ENCODE measurements around the gene CDH4. TPM values are rescaled to one million over a fixed set of nuclear protein-coding genes. Genes with fewer than 3 reads are reported as not detected.

The CDH4 gene
- total and polyA plus RNA-seq, 2 of the 8 experiments (the other 6 are each of a cell fraction or from before 2014, with no cell fraction given): 4.3 to 7.9 TPM

DNA sequence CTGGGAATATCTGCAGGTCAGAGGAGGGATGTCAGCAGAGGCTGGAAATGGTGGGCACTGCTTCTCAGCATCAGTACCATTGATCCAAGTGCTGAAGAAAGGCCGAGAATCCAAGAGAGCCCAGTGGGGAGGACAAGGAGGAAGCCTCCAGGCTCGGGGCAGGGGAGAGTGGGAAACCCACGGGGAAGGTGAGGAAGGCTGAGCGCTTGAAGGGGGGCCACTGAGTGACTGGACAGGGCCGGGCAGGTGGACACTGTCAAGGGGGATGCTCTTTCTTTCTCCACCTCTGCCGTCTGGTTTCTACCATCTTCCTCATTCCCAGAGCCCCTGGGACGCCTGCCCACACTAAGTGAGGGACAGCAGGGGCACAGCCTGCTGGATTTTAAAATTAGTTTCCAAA lies 335.0 kb downstream of the CDH4 start:
- no peak overlapping the region for H2BK20ac ChIP-seq (ENCODE audit: low read length)
- peaks cover 0 to 3% of the 10 kb centered on the region in 2 experiments for H4K20me1 ChIP-seq (replicated peaks in 1 of 2; ENCODE audit: control insufficient read depth in 1 of 2, insufficient read depth in 2 of 2, low read length in 2 of 2)
- H3K27ac ChIP-seq (ENCODE audit: low read depth, low read length): no peak overlapping the region
- H2AFZ ChIP-seq (ENCODE audit: low read length): no peak overlapping the region
- ChIA-PET POLR2A (ENCODE audit: partially characterized antibody) (no interaction called here), CTCF (ENCODE audit: partially characterized antibody) (interaction anchor here (1.1 kb wide), 1 partner anchor 12 kb away, joined by 3 read pairs; no protein-coding TSS in a partner anchor)
- peaks cover 0 to 10% (median 1%) of the 10 kb centered on the region in 4 experiments; a peak in 4 of 7 replicates for H3K27me3 ChIP-seq (replicated peaks in 1 of 4; ENCODE audit: control insufficient read depth in 3 of 4, extremely low read depth in 1 of 4, insufficient read depth in 3 of 4, low read length in 3 of 4)
- H2AK5ac ChIP-seq (ENCODE audit: low read depth, low read length): no peak overlapping the region
- no peak overlapping the region for H2BK12ac ChIP-seq (ENCODE audit: low read depth, low read length)
- FAIRE-seq: no peak
- no peak overlapping the region for H3K23ac ChIP-seq (ENCODE audit: insufficient read length)
- no peak overlapping the region for H3K56ac ChIP-seq (replicated peaks; ENCODE audit: insufficient read length, low read depth, low read length)
- no peaks in the 10 kb centered on the region for H3K36me3 ChIP-seq (ENCODE audit: control insufficient read depth in 2 of 4, insufficient read depth in 4 of 4, low read length in 3 of 4)
- peaks cover 6% of the 10 kb centered on the region; the same call in 1 of the 2 replicates for H3K23me2 ChIP-seq (ENCODE audit: low read depth, low read length)
- no peak overlapping the region for H4K91ac ChIP-seq (replicated peaks; ENCODE audit: insufficient read length, low read length)
- peaks cover under 1 to 13% (median 4%) of the 10 kb centered on the region in 4 experiments; a peak in 4 of 7 replicates for H3K4me1 ChIP-seq (replicated peaks in 1 of 4; ENCODE audit: control insufficient read depth in 3 of 4, insufficient read depth in 4 of 4, low read length in 3 of 4)
- no peak overlapping the region for H3K18ac ChIP-seq (ENCODE audit: extremely low read depth, low read length)
- H3K4ac ChIP-seq (replicated peaks; ENCODE audit: insufficient read length, low read depth, low read length): no peak overlapping the region
- no peak overlapping the region for H2BK120ac ChIP-seq (replicated peaks; ENCODE audit: low read depth, low read length)
- peaks cover 3 to 4% of the 10 kb centered on the region in 2 experiments; a peak in 2 of 4 replicates for H3K9me3 ChIP-seq (ENCODE audit: insufficient read depth in 2 of 2, low read depth in 1 of 2, low read length in 1 of 2)
- TF ChIP-seq, protein P1, sequence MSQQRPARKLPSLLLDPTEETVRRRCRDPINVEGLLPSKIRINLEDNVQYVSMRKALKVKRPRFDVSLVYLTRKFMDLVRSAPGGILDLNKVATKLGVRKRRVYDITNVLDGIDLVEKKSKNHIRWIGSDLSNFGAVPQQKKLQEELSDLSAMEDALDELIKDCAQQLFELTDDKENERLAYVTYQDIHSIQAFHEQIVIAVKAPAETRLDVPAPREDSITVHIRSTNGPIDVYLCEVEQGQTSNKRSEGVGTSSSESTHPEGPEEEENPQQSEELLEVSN (IDR thresholded peaks at IDR 0.05): no peak
- TF ChIP-seq KDM4A (IDR thresholded peaks at IDR 0.05; ENCODE audit: low read depth, low read length, severe bottlenecking) (no peak), SRF (IDR thresholded peaks at IDR 0.05; ENCODE audit: low read depth, low read length) (no peak), TAF7 (optimal IDR thresholded peaks at IDR 0.05; ENCODE audit: borderline replicate concordance, low read depth, low read length) (no peak), HDAC2 (IDR thresholded peaks at IDR 0.05; ENCODE audit: borderline replicate concordance in 1 of 2, low read depth in 2 of 2, low read length in 2 of 2) (no peak)
- TF ChIP-seq, protein P2, sequence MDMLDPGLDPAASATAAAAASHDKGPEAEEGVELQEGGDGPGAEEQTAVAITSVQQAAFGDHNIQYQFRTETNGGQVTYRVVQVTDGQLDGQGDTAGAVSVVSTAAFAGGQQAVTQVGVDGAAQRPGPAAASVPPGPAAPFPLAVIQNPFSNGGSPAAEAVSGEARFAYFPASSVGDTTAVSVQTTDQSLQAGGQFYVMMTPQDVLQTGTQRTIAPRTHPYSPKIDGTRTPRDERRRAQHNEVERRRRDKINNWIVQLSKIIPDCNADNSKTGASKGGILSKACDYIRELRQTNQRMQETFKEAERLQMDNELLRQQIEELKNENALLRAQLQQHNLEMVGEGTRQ (IDR thresholded peaks at IDR 0.05; ENCODE audit: low read length): no peak
- DNase-seq (ENCODE audit: low read depth in 1 of 2, low spot score in 2 of 2): no peak
- no peak overlapping the region for H3K4me2 ChIP-seq (ENCODE audit: insufficient read depth in 1 of 2, low read depth in 2 of 2, low read length in 2 of 2)
- WGBS, 2 experiments (ENCODE audit: extremely low coverage in 1 of 2, insufficient coverage in 1 of 2, insufficient read length in 1 of 2, insufficient replicate concordance in 2 of 2, low coverage in 1 of 2, low lambda C conversion rate in 2 of 2, missing lambda C conversion rate in 1 of 2): 94% methylated on average over 7 of the region's 7 CpGs; no CpG with 5 or more reads in 1 of the 2 experiments
- no peak overlapping the region for H3K9ac ChIP-seq (replicated peaks in 1 of 4; ENCODE audit: extremely low read depth in 1 of 4, low read depth in 3 of 4, low read length in 3 of 4)
- no peak overlapping the region for H2BK5ac ChIP-seq (ENCODE audit: low read depth, low read length)
- no peaks in the 10 kb centered on the region for H3K79me1 ChIP-seq (ENCODE audit: low read depth, low read length)
- no peak overlapping the region for H2BK15ac ChIP-seq (ENCODE audit: low read length)
- H4K5ac ChIP-seq (ENCODE audit: insufficient read length, low read depth, low read length): no peak overlapping the region
- H3K4me3 ChIP-seq (ENCODE audit: extremely low read depth in 1 of 4, insufficient read depth in 2 of 4, low read depth in 3 of 4, low read length in 4 of 4): no peak overlapping the region
- no peak overlapping the region for H4K8ac ChIP-seq (ENCODE audit: extremely low read depth, insufficient read depth, low read length)
- H3K79me2 ChIP-seq (ENCODE audit: control insufficient read depth in 1 of 2, insufficient read depth in 2 of 2, low read length in 2 of 2): no peaks in the 10 kb centered on the region
- no peak overlapping the region for H3K14ac ChIP-seq (ENCODE audit: insufficient read length)

Measured in H1 (cell line).